Kasumi-1 (cell line): ENCODE results near the gene SZRD1.
"Not testable (repeated sequence)": the region's sequence is repeated elsewhere in the genome, so short reads cannot be mapped to it uniquely, and the experiment has no call there.

Experiments
- DNase-seq, 2 experiments: peaks; one replicate each; lab custom pipeline; 2025; lab: John Stamatoyannopoulos, UW

The SZRD1 gene

DNA sequence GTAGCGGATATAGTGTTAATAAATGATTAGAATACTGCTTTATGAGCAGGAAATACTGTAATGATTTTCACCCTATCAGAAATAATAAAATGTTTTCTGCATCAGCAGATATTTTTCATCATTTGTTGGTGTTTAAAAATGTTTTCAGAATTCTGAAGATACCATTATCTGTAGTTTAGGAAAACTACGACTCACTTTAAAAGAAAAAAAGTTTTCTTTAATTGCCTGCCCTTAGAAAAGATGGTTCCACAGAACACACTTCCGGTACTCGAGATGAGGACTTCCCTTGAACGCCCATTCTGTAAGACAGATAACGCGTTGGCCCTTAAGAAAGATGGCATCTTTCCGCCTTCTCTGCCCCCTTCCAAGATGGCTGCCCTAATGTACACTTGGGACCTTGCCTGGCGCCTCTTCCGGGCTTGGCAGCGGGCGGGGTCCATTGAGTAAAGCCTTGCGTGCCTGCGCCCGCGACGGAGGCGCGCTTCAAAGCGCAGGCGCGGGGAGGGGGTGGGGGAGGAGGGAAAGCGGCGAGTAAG lies at the start of gene SZRD1:
SZRD1 (plus strand) TSS at position 521 of the 536 bp plus-strand sequence. CDS start 16 bp downstream, outside the sequence.
- peak; percentile 99 for DNase-seq

GRCh38 chr1:16318555-16318954 lies 48.5 kb upstream of the SZRD1 start:
- DNase-seq: peak; percentile 58 to 61

GRCh38 chr1:16321176-16321867 lies 45.7 kb upstream of the SZRD1 start:
- no peak for DNase-seq

- DNase-seq: no peak
Measured at GRCh38 chr1:16324456-16324890, 42.6 kb upstream of the SZRD1 start.

DNA sequence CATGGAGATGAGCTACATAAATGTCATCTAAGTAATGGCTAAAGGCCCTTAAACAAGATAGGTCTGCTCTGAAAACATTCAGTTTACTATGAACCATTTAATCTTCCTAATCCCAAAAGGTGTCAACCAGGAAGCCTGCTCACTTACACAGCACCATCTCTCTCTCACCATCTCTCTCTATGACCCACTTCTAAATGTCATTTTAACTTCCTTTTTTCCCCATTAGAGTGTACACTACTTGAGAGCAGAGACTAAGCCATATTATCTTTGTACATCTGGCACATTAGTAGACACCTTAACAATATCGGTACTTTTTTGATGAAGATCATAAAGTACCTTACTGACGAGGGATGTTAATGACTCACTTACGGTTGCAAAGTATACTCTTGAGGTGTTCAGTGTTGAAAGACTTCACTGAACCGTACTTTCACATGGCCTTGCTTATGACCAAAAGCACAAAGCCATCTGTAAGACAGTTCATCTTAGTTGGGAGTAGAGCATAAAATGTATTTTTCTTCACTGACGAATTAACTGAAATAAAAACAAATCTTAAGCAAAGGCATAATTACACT lies 40.1 kb upstream of the SZRD1 start:
- peak; percentile 6 to 37 for DNase-seq

DNA sequence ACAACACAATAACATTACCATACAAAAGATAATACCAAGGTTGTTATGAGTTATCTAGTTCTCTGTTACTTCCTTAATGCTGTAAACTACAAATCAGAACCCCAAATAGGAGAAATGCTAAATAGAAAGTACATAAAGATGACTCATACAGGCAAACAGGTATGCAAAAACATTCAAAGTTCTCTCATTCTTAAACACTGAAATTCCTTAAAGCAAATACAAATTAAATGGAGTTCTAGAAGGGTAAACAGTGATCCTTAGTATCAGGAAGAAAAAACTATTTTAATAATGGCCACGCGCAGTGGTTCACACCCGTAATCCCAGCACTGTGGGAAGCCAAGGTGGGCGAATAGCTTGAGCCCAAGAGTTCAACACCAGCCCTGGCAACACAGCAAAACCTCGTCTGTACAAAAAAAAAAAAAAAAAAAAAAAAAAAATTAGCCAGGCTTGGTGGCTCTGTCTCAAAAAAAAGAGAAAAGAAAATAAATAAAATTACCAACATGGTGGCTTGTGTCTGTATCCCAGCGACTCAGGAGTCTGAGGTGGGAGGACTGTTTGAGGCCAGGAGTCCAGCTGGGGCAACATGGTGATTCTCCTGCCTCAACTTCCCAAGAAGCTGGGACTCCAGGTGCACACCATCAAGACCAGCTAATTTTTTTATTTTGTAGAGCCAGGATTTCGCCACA lies 32.2 kb upstream of the SZRD1 start:
- no peak for DNase-seq

DNA sequence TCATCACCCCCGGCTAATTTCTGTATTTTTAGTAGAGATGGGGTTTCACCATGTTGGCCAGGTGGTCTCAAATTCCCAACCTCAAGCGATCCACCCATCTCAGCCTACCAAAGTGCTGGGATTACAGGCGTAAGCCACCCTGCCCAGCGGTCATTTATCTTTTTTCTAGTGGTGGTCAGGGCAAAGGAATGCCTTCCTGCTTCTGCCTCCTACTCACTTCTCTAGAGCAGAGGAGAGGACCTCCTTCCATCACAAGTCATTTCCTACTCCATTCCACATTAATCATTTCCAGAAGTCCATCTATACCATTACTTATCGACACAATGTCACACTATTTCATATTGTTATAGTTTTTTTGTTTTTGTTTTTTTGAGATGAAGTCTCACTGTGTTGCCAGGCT lies 28.1 kb upstream of the SZRD1 start:
- no peak for DNase-seq

GRCh38 chr1:16340673-16341072 lies 26.4 kb upstream of the SZRD1 start:
- DNase-seq: no peak

DNA sequence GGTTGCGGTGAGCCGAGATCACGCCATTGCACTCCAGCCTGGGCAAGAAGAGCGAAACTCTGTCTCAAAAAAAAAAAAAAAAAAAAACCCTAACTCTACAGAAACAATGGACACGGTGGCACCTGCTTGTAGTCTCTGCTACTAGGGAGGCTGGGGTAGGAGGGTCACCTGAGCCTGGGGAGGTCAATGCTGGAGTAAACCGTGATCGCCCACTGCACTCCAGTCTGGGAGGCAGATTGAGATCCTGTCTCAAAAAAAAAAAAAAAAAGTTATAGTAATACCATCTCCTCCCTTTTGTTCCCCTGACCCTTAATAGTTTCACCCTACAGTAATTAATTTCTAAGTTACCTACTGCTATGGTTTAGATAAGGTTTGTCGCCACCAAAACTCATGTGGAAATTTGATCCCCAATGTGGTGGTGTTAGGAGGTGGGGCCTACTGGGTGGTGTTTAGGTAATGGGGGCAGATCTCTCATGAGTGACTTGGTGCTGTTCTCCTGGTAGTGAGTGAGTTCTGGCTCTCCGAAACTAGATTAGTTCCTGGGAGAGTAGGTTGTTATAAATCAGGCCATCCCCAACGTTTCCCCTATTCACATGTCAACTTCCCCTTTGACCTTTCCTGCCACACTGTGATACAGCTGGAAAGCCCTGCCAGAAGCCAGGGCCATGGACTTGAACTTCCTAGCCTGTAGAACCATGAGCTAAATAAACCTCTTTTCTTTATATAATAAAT lies 24.5 kb upstream of the SZRD1 start:
- DNase-seq: no peak

- DNase-seq: not testable (repeated sequence)
Measured at GRCh38 chr1:16343276-16343675, 23.8 kb upstream of the SZRD1 start.

GRCh38 chr1:16348414-16349182 lies 18.4 kb upstream of the SZRD1 start:
- no peak for DNase-seq

DNA sequence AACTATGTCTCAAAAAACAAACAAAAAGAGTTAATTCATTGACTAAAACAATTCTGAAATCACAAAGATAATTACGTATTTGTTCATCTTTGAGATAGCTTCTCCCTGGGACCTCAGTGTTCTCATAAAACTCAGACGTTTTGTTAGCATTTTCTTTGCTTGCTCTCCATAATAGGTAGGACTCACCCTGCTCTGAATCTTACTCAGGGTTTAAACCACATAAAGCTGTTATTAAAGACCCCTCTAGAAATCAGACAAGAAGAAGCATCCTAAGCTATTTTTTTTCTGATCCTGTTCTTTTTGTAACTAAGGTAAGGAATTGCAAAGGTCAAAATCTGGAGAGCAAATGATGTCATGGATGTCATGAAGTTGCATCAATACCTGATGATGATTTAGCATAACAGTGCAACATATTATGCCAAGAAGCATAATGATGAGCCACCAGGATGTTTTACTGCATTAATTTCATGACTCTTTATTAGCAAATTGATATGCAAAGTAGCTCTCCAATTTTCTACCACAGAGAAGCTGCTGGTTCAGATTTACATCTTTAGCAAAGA lies 17.1 kb upstream of the SZRD1 start:
- DNase-seq: no peak

DNA sequence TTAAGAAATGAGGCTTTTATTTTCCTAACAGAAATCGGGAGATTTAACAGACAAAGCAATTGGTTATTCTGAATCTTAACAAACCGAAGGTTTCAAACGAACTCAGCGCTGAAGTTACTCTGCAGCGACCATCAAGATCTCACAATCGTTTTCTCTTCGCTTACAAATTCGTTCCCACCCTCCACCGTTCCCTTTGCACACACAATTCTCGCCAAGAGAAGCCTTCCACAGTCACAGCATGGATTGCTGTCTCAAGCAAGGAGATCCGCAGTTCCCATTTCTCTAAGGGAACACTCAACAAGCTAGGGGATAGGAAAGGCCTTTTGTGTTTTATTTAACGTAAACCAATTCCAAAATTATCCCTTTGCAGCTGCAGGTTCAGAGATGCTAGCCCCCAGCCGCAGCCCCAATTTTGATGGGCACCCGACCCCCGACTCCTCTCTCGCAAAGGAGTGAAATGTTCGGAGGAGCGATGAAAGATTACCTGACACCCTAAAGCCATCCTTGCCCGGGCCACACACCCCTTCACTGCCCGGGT lies 15.5 kb upstream of the SZRD1 start:
- peak; percentile 42 to 43 for DNase-seq

DNA sequence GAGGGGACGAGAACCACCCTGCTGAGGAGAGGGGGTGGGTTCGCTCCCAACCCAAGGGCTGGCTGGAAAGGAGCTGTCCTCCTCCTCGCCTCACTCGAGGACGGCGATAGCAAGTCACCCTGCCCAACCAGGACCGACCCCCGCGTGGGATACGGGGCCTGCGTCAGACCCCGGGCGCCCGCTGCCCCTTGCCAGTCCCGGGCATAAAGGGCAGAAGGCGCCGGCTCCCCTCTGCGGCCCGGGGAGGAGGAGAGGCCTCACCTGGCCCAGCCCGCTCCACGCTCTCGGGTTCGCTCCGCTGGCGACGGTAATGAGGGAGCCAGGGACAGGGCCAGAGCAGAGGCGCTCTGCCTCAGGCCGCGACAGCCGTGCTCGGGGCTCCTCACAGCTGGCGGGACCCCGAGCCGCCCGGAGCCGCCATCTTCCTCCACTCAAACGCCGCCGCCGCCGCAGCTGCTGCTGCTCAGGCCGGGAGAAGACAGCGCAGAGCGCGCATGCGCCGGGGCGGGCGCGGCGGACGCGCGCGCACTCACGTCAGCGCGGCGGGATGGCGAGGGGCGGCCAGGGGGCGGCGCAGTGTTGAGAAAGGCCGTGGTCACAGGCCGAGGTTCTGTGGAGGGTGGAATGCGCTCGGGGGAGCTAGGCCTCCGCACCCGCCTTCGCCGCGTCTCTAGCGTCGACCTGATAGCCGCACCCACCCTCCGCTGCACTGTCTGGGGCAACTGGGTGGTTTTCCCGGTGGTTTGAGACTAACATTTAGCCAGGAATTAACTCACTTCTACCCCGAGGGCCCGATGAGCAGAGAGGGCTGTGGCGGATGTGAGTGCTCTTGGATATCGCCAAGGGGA lies 14.8 kb upstream of the SZRD1 start, which contains the start of gene FBXO42:
FBXO42 (minus strand) TSS at position 487 of the 848 bp plus-strand sequence. CDS start 37,062 bp downstream, outside the sequence.
- DNase-seq: peak; percentile 83 to 86

GRCh38 chr1:16352842-16353535 lies 14.1 kb upstream of the SZRD1 start:
- no peak for DNase-seq

DNA sequence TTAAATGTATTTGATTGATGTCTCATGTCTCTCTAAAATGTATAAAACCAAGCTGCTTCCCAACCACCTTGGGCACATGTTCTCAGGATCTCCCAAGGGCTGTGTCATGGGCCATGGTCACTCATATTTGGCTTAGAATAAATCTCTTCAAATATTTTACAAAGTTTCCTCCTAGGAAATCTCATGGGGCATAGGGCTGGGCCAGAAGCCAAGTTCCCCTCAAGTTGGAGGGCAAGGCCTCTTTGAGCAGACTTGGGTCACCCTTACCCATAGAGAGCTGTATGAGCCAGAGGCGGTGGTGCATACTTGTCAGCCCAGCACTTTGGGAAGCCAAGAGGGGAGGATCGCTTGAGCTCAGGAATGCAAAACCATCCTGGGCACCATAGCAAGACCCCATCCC lies 12.4 kb upstream of the SZRD1 start:
- no peak for DNase-seq

- DNase-seq: no peak
Measured at GRCh38 chr1:16356867-16357266, 10.2 kb upstream of the SZRD1 start.

GRCh38 chr1:16365146-16365498 lies 1.9 kb upstream of the SZRD1 start:
- DNase-seq: not testable (repeated sequence)
